Retinal pigment epithelial cell (primary cell): ENCODE data around the gene ATXN7.

Experiments used
- DNase-seq: peaks from one replicate; pipeline ENCODE4 v3.0.0-alpha.2; 2010; ENCODE audit warnings: low read depth
- H3K4me3 ChIP-seq: 2 replicates; pipeline ENCODE4 v1.5.1; 2011; ENCODE audit warnings: mild to moderate bottlenecking, low read length, control low read depth, moderate library complexity
- CTCF ChIP-seq: conservative IDR thresholded peaks from 2 replicates; pipeline ENCODE4 v1.5.1; 2011; ENCODE audit warnings: low read depth, low read length, control low read depth, inconsistent platforms

The ATXN7 gene

GRCh38 chr3:63964681-63965485, 101.2 kb downstream of the ATXN7 start:
- no peak for TF ChIP-seq CTCF
- H3K4me3 ChIP-seq = no peak overlapping the region
- DNase-seq = peak; percentile 93

GRCh38 chr3:63966007-63966406, 102.3 kb downstream of the ATXN7 start:
- no peak for DNase-seq
- H3K4me3 ChIP-seq = no peak overlapping the region
- TF ChIP-seq CTCF = no peak

- H3K4me3 ChIP-seq = no peak overlapping the region
- no peak for TF ChIP-seq CTCF
Observed at GRCh38 chr3:63966871-63967270, 103.2 kb downstream of the ATXN7 start.

GRCh38 chr3:63967675-63968611, 104.3 kb downstream of the ATXN7 start:
- DNase-seq = no peak
- H3K4me3 ChIP-seq = peak overlapping the region; percentile 8
- no peak for TF ChIP-seq CTCF

More at GRCh38 chr3:63966871-63967270, 103.2 kb downstream of the ATXN7 start:
- DNase-seq = no peak

GRCh38 chr3:63968612-63969350, 105.1 kb downstream of the ATXN7 start:
- peak overlapping the region; percentile 0 for H3K4me3 ChIP-seq
- no peak for DNase-seq
- no peak for TF ChIP-seq CTCF

GRCh38 chr3:63969876-63970275, 106.2 kb downstream of the ATXN7 start:
- TF ChIP-seq CTCF = no peak
- DNase-seq = no peak
- H3K4me3 ChIP-seq = no peak overlapping the region
